ENCODE measurements around the gene PAK4.
"Not testable (repeated sequence)": the region's sequence is repeated elsewhere in the genome, so short reads cannot be mapped to it uniquely, and the experiment has no call there.

PAK4 gene

DNA sequence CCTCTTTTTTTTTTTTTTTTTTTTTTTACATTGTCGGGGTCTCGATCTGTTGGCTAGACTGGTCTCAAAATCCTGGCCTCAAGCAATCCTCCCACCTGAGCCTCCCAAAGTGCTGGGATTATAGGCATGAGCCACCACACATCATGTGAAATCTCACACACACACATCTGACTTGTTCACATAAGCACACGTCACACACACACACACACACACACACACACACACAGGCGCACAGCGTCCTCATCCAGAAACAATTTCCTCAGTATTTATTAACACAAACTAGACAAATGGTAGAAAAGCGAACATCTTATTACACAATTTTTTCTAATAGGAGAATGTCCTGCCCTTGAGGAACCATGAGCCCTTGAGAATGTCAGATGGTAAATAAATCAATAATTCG lies 83.6 kb downstream of the PAK4 start:
- Histone ChIP-seq H3K4me3 (ENCODE audit: low read length) (no peak overlapping the region), H3K27me3 (ENCODE audit: control insufficient read depth, insufficient read depth, low read length) (no peaks in the 10 kb centered on the region; the same call in 1 of the 2 replicates), H3K27ac (ENCODE audit: low read length) (no peak overlapping the region), H3K36me3 (ENCODE audit: control insufficient read depth, insufficient read depth, low read length) (no peaks in the 10 kb centered on the region), H3K9me3 (ENCODE audit: control insufficient read depth, insufficient read depth, low read length) (no peaks in the 10 kb centered on the region), H3K4me1 (ENCODE audit: control insufficient read depth, insufficient read depth, low read length) (peaks cover under 1% of the 10 kb centered on the region)
- no peak for DNase-seq (ENCODE audit: low read depth, low spot score)
- WGBS (ENCODE audit: insufficient coverage, insufficient read length), result no CpG with 5 or more reads among the region's 7 CpGs

DNA sequence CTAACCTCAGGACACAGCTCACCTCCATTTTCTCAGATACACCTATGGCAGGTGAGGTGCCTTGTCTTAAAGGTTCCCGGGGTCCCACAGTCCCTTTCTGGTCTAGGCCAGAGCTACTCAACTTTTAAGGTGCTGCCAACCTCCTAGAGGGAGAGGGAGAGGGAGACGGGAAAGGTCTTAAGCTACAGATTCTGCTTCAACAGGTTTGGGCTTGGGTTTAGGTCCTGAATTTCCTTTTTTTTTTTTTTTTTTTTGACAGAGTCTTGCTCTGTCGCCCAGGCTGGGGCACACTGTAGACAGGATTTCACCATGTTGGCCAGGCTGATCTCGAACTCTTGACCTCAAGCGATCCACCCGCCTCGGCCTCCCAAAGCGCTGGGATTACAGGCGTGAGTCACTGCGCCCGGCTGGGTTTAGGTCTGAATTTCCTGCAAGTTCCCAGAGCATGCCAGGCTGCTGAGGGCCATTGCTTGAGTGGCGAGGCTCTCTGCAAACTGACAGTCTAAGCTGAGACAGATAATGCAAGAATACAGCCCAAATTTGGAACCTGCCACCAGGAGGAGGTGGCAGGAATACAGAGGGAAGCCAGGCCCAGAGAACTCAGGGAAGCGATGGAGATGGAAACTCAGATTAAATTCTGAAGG lies 86.3 kb downstream of the PAK4 start:
- H3K4me1 ChIP-seq (ENCODE audit: control insufficient read depth, insufficient read depth, low read length), result no peaks in the 10 kb centered on the region; the same call in 1 of the 2 replicates
- no peaks in the 10 kb centered on the region; the same call in 1 of the 2 replicates for H3K27me3 ChIP-seq (ENCODE audit: control insufficient read depth, insufficient read depth, low read length)
- H3K27ac ChIP-seq (ENCODE audit: low read length), result no peak overlapping the region
- DNase-seq (ENCODE audit: low read depth, low spot score), result no peak
- H3K4me3 ChIP-seq (ENCODE audit: low read length), result no peak overlapping the region
- WGBS (ENCODE audit: insufficient coverage, insufficient read length), result no CpG with 5 or more reads among the region's 13 CpGs
- H3K9me3 ChIP-seq (ENCODE audit: control insufficient read depth, insufficient read depth, low read length), result no peaks in the 10 kb centered on the region
- no peaks in the 10 kb centered on the region for H3K36me3 ChIP-seq (ENCODE audit: control insufficient read depth, insufficient read depth, low read length)

DNA sequence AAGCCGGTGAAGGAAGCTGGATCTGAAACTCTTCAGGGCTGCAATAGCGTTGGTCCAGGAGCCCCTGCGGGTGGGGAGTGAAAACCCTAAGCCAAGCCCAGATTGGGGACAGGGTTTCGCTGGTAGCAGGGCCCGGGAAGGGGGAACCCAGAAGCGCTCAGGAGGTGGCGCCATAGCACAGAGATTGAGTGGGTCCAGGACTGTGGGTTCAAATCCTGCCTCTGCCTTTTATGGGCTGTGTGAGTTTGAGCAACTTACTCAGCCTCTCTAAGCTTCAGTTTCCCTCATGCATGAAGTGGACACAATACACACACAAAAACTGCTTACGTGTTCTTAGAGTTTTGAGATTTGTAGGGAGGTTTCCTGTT lies 86.8 kb downstream of the PAK4 start:
- no peak overlapping the region for H3K4me3 ChIP-seq (ENCODE audit: low read length)
- 0 out of 2 replicates have a peak, but pooled peaks cover 2% of the 10 kb centered on the region for H3K36me3 ChIP-seq (ENCODE audit: control insufficient read depth, insufficient read depth, low read length)
- H3K4me1 ChIP-seq (ENCODE audit: control insufficient read depth, insufficient read depth, low read length), result no peaks in the 10 kb centered on the region; the same call in 1 of the 2 replicates
- H3K27ac ChIP-seq (ENCODE audit: low read length), result no peak overlapping the region
- no peaks in the 10 kb centered on the region; the same call in 1 of the 2 replicates for H3K27me3 ChIP-seq (ENCODE audit: control insufficient read depth, insufficient read depth, low read length)
- no CpG with 5 or more reads among the region's 8 CpGs for WGBS (ENCODE audit: insufficient coverage, insufficient read length)
- H3K9me3 ChIP-seq (ENCODE audit: control insufficient read depth, insufficient read depth, low read length), result no peaks in the 10 kb centered on the region
- DNase-seq (ENCODE audit: low read depth, low spot score), result no peak

DNA sequence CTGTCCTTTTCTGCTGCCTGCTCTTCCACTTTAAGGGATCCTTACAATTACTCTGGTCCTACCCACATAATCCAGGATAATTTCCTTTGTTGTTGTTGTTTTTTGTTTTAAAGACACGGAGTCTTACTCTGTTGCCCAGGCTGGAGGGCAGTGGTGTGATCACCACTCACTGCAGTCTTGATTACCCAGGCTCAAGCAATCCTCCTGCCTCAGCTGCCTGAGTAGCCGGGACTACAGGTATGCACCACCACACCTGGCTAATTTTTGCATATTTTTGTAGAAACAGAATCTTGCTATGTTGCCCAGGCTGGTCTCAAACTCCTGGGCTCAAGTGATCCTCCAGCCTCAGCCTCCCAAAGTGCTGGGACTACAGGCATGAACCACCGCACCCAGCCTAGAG lies 89.7 kb downstream of the PAK4 start:
- H3K4me1 ChIP-seq (ENCODE audit: control insufficient read depth, insufficient read depth, low read length); H3K4me3 ChIP-seq (ENCODE audit: low read length); H3K27me3 ChIP-seq (ENCODE audit: control insufficient read depth, insufficient read depth, low read length); DNase-seq (ENCODE audit: low read depth, low spot score); H3K27ac ChIP-seq (ENCODE audit: low read length); H3K9me3 ChIP-seq (ENCODE audit: control insufficient read depth, insufficient read depth, low read length); H3K36me3 ChIP-seq (ENCODE audit: control insufficient read depth, insufficient read depth, low read length): not testable (repeated sequence)
- WGBS (ENCODE audit: insufficient coverage, insufficient read length), result no CpG with 5 or more reads among the region's 3 CpGs

DNA sequence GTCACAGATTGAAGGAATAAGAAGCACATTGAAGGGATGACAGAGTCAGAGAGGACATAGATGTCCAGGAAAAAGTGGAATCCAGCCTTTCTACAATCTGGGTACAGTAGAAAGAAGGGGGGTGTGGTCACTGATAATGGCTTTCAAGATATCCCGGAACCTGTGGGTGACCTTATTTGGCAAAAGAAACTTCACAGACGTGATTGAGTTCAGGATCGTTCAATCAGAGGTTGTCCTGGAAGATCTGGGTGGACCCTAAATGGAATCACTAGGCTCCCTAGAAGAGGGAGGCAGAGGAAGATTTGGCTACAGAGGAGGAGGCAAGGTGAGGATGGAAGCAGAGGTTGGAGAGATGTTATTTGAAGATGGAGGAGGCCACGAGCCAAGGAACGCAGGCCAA lies 91.5 kb downstream of the PAK4 start:
- DNase-seq (ENCODE audit: low read depth, low spot score), result no peak
- Histone ChIP-seq H3K4me1 (ENCODE audit: control insufficient read depth, insufficient read depth, low read length) (no peaks in the 10 kb centered on the region), H3K27me3 (ENCODE audit: control insufficient read depth, insufficient read depth, low read length) (no peaks in the 10 kb centered on the region), H3K36me3 (ENCODE audit: control insufficient read depth, insufficient read depth, low read length) (0 out of 2 replicates have a peak, but pooled peaks cover 2% of the 10 kb centered on the region), H3K27ac (ENCODE audit: low read length) (no peak overlapping the region), H3K9me3 (ENCODE audit: control insufficient read depth, insufficient read depth, low read length) (no peaks in the 10 kb centered on the region), H3K4me3 (ENCODE audit: low read length) (no peak overlapping the region)
- WGBS (ENCODE audit: insufficient coverage, insufficient read length), result no CpG with 5 or more reads among the region's 5 CpGs

DNA sequence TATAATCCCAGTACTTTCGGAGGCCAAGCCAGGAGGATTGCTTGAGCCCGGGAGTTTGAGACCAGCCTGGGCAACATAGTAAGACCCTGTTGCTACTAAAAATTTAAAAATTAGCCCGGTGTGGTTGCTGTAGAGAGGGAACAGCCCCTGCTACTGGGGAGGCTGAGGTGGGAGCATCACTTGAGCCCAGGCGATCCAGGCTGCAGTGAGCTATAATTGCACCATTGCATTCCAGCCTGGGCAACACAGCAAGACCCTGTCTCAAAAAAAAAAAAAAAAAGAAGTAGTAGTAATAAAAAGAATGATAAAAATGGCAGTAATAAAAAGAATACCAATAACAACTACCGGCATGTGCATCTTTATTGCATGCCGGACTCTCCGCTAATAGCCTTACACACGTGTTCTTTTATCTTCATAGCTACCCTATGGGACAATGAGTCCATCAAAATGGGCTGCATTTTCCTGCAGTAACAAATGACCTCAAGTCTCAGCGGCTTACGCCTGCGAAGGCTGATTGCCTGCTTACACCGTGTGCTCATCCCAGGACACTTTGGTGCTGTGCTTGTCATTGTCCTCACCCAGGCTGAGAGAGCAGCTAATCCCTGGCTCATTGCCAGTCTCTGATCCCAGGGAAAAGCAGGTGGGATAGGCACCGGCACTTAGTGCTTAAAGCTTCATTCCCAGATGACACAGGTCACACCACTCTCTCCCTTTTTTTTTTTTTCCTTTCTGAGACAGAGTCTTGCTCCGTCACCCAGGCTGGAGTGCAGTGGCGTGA lies 92.8 kb downstream of the PAK4 start:
- H3K4me3 ChIP-seq (ENCODE audit: low read length), result no peak overlapping the region
- DNase-seq (ENCODE audit: low read depth, low spot score), result no peak
- H3K27me3 ChIP-seq (ENCODE audit: control insufficient read depth, insufficient read depth, low read length), result no peaks in the 10 kb centered on the region
- H3K27ac ChIP-seq (ENCODE audit: low read length), result no peak overlapping the region
- H3K9me3 ChIP-seq (ENCODE audit: control insufficient read depth, insufficient read depth, low read length), result no peaks in the 10 kb centered on the region
- no CpG with 5 or more reads among the region's 15 CpGs for WGBS (ENCODE audit: insufficient coverage, insufficient read length)
- H3K36me3 ChIP-seq (ENCODE audit: control insufficient read depth, insufficient read depth, low read length), result 0 out of 2 replicates have a peak, but pooled peaks cover 2% of the 10 kb centered on the region
- H3K4me1 ChIP-seq (ENCODE audit: control insufficient read depth, insufficient read depth, low read length), result no peaks in the 10 kb centered on the region

DNA sequence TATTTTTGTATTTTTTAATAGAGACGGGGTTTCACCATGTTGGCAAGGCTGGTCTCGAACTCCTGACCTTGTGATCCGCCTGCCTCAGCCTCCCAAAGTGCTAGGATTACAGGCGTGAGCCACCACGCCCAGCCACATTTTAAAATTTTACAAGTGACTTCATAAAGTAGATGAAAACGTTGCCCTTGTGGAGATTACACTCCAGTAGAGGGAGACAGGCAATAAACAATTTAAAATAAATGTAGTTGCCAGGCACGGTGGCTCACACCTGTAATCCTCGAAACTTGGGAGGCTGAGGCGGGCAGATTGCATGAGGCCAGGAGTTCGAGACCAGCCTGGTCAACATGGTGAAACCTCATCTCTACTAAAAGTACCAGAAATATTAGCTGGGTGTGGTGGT lies 93.5 kb downstream of the PAK4 start:
- not testable (repeated sequence) for DNase-seq (ENCODE audit: low read depth, low spot score); H3K9me3 ChIP-seq (ENCODE audit: control insufficient read depth, insufficient read depth, low read length); H3K27ac ChIP-seq (ENCODE audit: low read length); H3K27me3 ChIP-seq (ENCODE audit: control insufficient read depth, insufficient read depth, low read length); H3K4me1 ChIP-seq (ENCODE audit: control insufficient read depth, insufficient read depth, low read length); H3K4me3 ChIP-seq (ENCODE audit: low read length); H3K36me3 ChIP-seq (ENCODE audit: control insufficient read depth, insufficient read depth, low read length)
- no CpG with 5 or more reads among the region's 10 CpGs for WGBS (ENCODE audit: insufficient coverage, insufficient read length)

DNA sequence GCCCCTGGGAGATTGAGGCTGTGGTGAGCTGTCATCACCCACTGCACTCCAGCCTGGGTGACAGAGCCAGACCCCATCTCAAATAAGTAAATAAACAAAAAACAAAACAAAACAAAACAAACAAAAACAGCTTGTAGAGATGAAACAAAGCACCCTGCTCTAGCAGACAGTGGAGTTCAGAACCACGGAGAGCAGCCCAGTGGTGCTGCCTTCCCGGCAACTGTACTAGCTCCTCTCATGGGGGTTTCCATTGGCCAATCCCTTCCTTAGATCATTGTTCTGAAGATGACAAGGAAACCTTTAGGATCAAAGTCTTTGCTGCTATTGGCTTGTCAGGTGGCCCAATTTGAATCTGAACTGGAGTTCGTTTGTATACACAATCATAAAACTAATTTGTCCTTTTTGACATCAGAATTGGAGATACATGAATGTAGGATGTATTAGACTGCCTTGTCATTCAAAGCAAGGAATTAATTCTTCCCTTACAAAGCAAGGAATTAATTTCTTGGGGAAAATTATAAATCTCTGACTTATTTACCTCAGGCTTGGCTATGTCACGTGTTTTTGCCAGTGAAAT lies 98.2 kb downstream of the PAK4 start:
- Histone ChIP-seq H3K27me3 (ENCODE audit: control insufficient read depth, insufficient read depth, low read length) (no peaks in the 10 kb centered on the region), H3K36me3 (ENCODE audit: control insufficient read depth, insufficient read depth, low read length) (no peaks in the 10 kb centered on the region), H3K9me3 (ENCODE audit: control insufficient read depth, insufficient read depth, low read length) (no peaks in the 10 kb centered on the region), H3K4me1 (ENCODE audit: control insufficient read depth, insufficient read depth, low read length) (no peaks in the 10 kb centered on the region), H3K27ac (ENCODE audit: low read length) (no peak overlapping the region), H3K4me3 (ENCODE audit: low read length) (no peak overlapping the region)
- WGBS (ENCODE audit: insufficient coverage, insufficient read length), result no CpG with 5 or more reads among the region's 4 CpGs
- DNase-seq (ENCODE audit: low read depth, low spot score), result no peak

DNA sequence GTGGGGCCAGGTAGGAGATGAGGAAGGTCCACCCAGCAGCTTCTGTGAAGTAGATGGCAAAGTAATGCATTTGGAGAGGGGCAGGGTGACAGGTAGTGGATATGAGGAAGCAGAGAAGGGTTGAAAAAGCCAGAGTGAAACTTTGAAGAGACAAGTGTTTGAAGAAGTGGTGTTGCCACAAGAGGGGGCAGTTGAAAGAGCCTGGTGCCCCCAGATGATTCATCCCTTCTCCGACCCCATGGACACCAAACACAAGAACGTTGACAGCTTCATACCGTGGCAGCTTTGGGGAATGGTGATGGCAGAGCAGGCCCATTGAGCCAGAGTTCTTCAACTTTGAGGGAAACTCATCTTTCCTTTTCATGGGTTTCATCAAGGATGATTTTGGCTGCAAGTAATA lies 99.3 kb downstream of the PAK4 start:
- H3K27me3 ChIP-seq (ENCODE audit: control insufficient read depth, insufficient read depth, low read length), result no peaks in the 10 kb centered on the region
- WGBS (ENCODE audit: insufficient coverage, insufficient read length), result no CpG with 5 or more reads among the region's 3 CpGs
- no peaks in the 10 kb centered on the region for H3K9me3 ChIP-seq (ENCODE audit: control insufficient read depth, insufficient read depth, low read length)
- DNase-seq (ENCODE audit: low read depth, low spot score), result no peak
- H3K27ac ChIP-seq (ENCODE audit: low read length), result no peak overlapping the region
- H3K36me3 ChIP-seq (ENCODE audit: control insufficient read depth, insufficient read depth, low read length), result no peaks in the 10 kb centered on the region
- no peak overlapping the region for H3K4me3 ChIP-seq (ENCODE audit: low read length)
- H3K4me1 ChIP-seq (ENCODE audit: control insufficient read depth, insufficient read depth, low read length), result no peaks in the 10 kb centered on the region
